Testis (tissue), 2 donors: ENCODE measurements around the gene MSMB.
"Not testable (repeated sequence)": the region's sequence is repeated elsewhere in the genome, so short reads cannot be mapped to it uniquely, and the experiment has no call there.

Experiments used
- POLR2A ChIP-seq: fragments of 450-650 bp; IDR thresholded peaks from one replicate; pipeline ENCODE4 v1.6.1; 2017; ENCODE audit warnings: antibody characterized with exemption, mild to moderate bottlenecking, moderate library complexity
- TF ChIP-seq, protein P1 (sequence below), 3 experiments: fragments of 450-650 bp in 2 of 3; fragments of 200-600 bp in 1 of 3; sonication (generic) in 1 of 3; IDR thresholded peaks; one replicate each; pipeline ENCODE4 v1.5.1; 2016 to 2019; ENCODE audit warnings: antibody characterized with exemption in 3 of 3, mild to moderate bottlenecking in 2 of 3, moderate library complexity in 1 of 3

DNA sequence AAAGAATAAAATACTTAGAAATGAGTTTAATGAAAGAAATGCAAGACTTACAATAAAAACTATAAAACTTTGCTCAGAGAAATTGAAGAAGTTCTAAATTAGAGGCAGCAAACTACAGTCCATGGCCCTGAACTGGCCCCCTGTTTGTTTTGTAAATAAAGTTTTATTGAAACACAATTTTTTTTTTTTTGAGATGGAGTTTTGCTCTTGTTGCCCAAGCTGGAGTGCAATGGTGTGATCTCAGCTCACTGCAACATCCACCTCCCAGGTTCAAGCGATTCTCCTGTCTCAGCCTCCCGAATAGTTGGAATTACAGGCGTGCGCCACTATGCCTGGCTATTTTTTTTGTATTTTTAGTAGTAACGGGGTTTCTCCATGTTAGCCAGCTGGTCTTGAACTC lies 11.9 kb upstream of the MSMB start:
- TF ChIP-seq, protein P1, sequence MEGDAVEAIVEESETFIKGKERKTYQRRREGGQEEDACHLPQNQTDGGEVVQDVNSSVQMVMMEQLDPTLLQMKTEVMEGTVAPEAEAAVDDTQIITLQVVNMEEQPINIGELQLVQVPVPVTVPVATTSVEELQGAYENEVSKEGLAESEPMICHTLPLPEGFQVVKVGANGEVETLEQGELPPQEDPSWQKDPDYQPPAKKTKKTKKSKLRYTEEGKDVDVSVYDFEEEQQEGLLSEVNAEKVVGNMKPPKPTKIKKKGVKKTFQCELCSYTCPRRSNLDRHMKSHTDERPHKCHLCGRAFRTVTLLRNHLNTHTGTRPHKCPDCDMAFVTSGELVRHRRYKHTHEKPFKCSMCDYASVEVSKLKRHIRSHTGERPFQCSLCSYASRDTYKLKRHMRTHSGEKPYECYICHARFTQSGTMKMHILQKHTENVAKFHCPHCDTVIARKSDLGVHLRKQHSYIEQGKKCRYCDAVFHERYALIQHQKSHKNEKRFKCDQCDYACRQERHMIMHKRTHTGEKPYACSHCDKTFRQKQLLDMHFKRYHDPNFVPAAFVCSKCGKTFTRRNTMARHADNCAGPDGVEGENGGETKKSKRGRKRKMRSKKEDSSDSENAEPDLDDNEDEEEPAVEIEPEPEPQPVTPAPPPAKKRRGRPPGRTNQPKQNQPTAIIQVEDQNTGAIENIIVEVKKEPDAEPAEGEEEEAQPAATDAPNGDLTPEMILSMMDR (IDR thresholded peaks at IDR 0.05): not testable (repeated sequence)
- TF ChIP-seq POLR2A: not testable (repeated sequence)
